AG04450 (cell line): Measurements from ENCODE around the gene PXDC1. TPM values are rescaled to one million over a fixed set of nuclear protein-coding genes. Genes with fewer than 3 reads are reported as not detected.
"Not testable (repeated sequence)": the region's sequence is repeated elsewhere in the genome, so short reads cannot be mapped to it uniquely, and the experiment has no call there.

Experiments used
- CTCF ChIA-PET: fragments of 300-600, 350-600 bp; formaldehyde crosslinking; extraction: SDS; loops from one replicate; lab custom pipeline; 2022; ENCODE audit warnings: antibody characterized with exemption, inconsistent platforms; lab: Charles Lee
- POLR2A ChIA-PET: fragments of 350-600 bp; formaldehyde crosslinking; extraction: SDS; loops from one replicate; lab custom pipeline; 2021; ENCODE audit warnings: antibody characterized with exemption, inconsistent platforms; lab: Yijun Ruan, JAX
- DNase-seq: peaks from one replicate; pipeline ENCODE4 v3.0.0-alpha.2; 2011; ENCODE audit warnings: low read depth, low spot score
- H3K27ac ChIP-seq: one replicate; pipeline ENCODE4 v1.5.1; 2012; ENCODE audit warnings: low read depth, low read length, control low read depth
- H3K27me3 ChIP-seq: one replicate; pipeline ENCODE4 v1.6.0; 2012; ENCODE audit warnings: low read length; ENCODE audit not compliant: control insufficient read depth, insufficient read depth
- H3K4me3 ChIP-seq: 2 replicates; pipeline ENCODE4 v1.5.1; 2011; ENCODE audit warnings: mild to moderate bottlenecking, low read depth, low read length, control low read depth
- H3K9me3 ChIP-seq: 2 replicates; pipeline ENCODE4 v1.5.1; 2012; ENCODE audit warnings: low read length; ENCODE audit not compliant: control insufficient read depth, insufficient read depth
- CTCF ChIP-seq: IDR thresholded peaks from 2 replicates; pipeline ENCODE4 v1.5.1; 2011; ENCODE audit warnings: low read depth, low read length, control low read depth, inconsistent platforms
- polyA plus RNA-seq: library from polyadenylated mRNA; depleted of rRNA; stranded (reverse); fragments of >200 nt; gene quantifications from 2 replicates; pipeline ENCODE4 v1.2.3, GENCODE V29; 2011

Gene PXDC1
- polyA plus RNA-seq, 1 experiment: 13.5 TPM

DNA sequence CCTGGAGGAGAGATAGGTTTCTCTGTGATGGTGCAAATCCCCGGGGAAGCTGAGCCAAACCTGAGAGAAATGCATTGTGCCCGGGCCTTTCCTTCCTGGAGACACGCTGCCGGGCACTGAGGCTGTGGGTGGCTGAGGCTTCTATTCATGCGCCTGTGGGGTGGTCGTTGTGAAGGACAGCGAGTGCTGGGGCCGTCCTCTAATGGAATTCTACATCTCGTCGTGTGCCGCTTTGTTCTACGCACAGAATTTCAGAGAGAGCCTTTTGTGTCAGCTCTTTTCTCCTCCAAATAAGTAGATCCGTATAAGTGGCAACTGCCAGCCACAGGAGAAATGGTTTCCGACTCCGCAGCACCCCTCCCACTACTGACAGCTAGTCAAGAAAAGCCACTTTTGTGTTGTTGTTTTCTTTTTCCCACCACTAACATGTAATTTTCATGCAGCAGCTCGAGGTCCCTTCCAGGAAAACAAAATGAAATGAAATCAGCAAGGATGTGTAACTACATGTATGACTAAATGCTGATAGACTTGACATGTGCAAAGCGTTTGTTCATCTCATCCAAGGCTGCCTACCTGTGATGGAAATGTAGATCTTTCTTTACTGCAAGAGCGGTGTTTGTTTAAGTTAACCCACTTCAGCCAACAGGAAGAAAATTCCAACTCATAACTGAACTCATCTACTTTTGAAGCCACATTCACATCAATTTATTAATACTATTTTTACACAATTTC lies 26.4 kb upstream of the PXDC1 start:
- Histone ChIP-seq H3K4me3 (no peak overlapping the region), H3K9me3 (no peaks in the 10 kb centered on the region), H3K27me3 (no peaks in the 10 kb centered on the region), H3K27ac (no peak overlapping the region)
- ChIA-PET POLR2A (no interaction called here), CTCF (no interaction called here)
- TF ChIP-seq CTCF: no peak
- no peak for DNase-seq

DNA sequence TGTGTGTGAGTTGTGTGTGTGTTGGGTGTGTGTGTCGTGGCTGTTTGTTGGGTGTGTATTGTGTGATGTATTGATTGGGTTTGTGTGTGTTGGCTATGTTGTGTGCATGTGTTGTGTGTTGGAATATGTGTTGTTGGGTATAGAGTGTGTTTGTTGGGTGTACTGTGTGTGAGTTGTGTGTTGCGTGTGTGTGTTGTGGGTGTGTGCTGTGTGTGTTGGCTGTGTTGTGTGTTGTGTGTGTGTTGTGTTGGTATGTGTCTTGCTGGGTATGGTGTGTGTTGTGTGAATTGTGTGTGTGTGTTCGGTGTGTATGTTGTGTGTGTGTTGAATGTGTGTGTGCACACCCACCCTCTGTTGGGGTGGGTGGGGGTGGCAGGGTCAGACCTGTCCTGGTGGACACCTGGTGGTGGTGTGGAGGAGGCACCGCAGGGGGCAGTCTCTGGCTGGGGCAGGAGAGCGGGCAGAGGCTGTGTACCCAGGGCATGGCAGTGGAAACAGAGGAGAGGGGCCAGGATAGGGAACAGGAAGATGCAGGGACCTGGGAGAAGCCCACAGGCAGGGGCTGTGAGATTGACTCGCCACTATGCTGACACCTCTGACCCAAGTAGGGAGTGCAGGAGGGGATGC lies 25.5 kb upstream of the PXDC1 start:
- Histone ChIP-seq H3K9me3 (peaks cover 4% of the 10 kb centered on the region; the same call in 1 of the 2 replicates), H3K27ac (no peak overlapping the region), H3K4me3 (no peak overlapping the region), H3K27me3 (no peaks in the 10 kb centered on the region)
- ChIA-PET CTCF (no interaction called here), POLR2A (no interaction called here)
- DNase-seq: no peak
- peak; percentile 8; the same call in 1 of the 2 replicates for TF ChIP-seq CTCF

GRCh38 chr6:3775847-3776246 lies 24.3 kb upstream of the PXDC1 start:
- ChIA-PET CTCF (interaction anchor here (1.5 kb wide), 1 partner anchor 21 kb away, joined by 3 read pairs; no protein-coding TSS in a partner anchor), POLR2A (no interaction called here)
- no peak for DNase-seq

DNA sequence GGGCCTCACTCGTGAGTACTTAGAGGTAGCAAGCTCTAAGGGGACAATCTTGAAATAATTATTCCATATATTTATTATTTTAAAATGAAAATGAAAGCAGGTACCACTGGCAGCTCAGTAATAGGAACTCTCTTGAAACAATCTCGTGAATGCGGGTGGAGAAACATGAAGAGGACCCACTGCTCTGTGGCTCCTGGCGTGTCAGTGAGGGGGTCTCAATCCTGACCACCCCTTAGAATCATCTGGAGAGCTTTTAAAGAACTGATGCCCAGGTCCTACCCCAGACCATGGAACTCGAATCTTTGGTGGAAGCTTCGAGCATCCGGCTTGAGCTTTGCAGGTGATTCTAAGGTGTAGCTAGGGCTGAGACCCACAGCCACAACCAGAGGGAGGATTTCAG lies 23.9 kb upstream of the PXDC1 start:
- no peak for TF ChIP-seq CTCF
- POLR2A ChIA-PET: no interaction called here
- CTCF ChIA-PET: interaction anchor here (1.5 kb wide), 1 partner anchor 21 kb away, joined by 3 read pairs; no protein-coding TSS in a partner anchor

More at GRCh38 chr6:3775847-3776246, 24.3 kb upstream of the PXDC1 start:
- no peak for TF ChIP-seq CTCF
- Histone ChIP-seq H3K27me3 (no peaks in the 10 kb centered on the region), H3K9me3 (peaks cover 10% of the 10 kb centered on the region), H3K27ac (no peak overlapping the region), H3K4me3 (no peak overlapping the region)

DNA sequence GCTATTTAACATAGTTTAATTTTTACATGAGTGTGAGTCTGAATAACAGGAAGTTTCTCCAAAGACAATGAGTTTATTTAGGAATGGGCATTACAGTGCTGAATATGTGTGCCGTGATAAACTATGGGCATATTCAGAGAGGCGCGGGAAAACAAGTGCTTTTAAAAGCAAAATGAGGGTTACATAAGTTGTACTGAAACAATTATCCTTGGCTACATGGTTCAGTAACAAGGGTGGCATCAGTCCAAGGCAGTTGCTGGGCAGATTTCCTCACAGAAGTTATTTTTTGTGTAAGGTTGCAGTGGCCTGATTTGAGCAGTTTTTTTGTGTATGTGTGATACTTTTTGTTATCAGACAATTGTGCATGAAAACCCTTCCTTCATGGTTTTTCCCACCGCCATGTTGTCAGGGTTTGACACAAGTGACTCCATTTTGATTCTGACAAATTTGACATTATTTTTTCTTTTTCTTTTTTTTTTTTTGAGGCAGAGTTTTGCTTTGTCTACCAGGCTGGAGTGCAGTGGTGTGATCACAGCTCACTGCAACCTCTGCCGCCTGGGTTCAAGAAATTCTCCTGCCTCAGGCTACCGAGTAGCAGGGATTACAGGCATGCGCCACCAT lies 22.3 kb upstream of the PXDC1 start:
- Histone ChIP-seq H3K27me3 (no peaks in the 10 kb centered on the region), H3K9me3 (peaks cover 10% of the 10 kb centered on the region), H3K4me3 (no peak overlapping the region), H3K27ac (no peak overlapping the region)
- TF ChIP-seq CTCF: no peak
- no peak for DNase-seq
- CTCF ChIA-PET: no interaction called here
- POLR2A ChIA-PET: no interaction called here

More for the DNA sequence above, 23.9 kb upstream of the PXDC1 start:
- H3K9me3 ChIP-seq: peaks cover 10% of the 10 kb centered on the region
- no peaks in the 10 kb centered on the region for H3K27me3 ChIP-seq
- DNase-seq: no peak
- no peak overlapping the region for H3K4me3 ChIP-seq
- H3K27ac ChIP-seq: no peak overlapping the region

GRCh38 chr6:3772127-3772999 lies 20.9 kb upstream of the PXDC1 start:
- DNase-seq, CTCF ChIA-PET, H3K27me3 ChIP-seq: not testable (repeated sequence)

More at GRCh38 chr6:3772127-3772999, 20.9 kb upstream of the PXDC1 start:
- H3K4me3 ChIP-seq, H3K9me3 ChIP-seq, H3K27ac ChIP-seq, POLR2A ChIA-PET: not testable (repeated sequence)
